GM12878 (cell line): ENCODE results near the gene GPC6. TPM values are rescaled to one million over a fixed set of nuclear protein-coding genes. Genes with fewer than 3 reads are reported as not detected.

Source experiments
- ATAC-seq: fragments of 200-7000 bp; cut with Tn5 transposase; 3 replicates; pipeline ENCODE4 v1.9.1; 2020; ENCODE audit warnings: mild to moderate bottlenecking, moderate library complexity
- BruUV-seq: library from RNA; stranded (reverse); fragments of 400-500 nt; replicated peaks from 2 replicates; lab custom pipeline; 2021; lab: Mats Ljungman, UMichigan
- CTCF ChIA-PET: fragments of 300-600 bp; sonication (Branson Sonifier 250); formaldehyde crosslinking; extraction: SDS; loops from one replicate; lab custom pipeline; 2021; ENCODE audit warnings: inconsistent platforms; lab: Yijun Ruan, JAX
- POLR2A ChIA-PET: fragments of 350-600 bp; formaldehyde crosslinking; extraction: SDS; loops from one replicate; lab custom pipeline; 2021; ENCODE audit warnings: inconsistent platforms; lab: Charles Lee
- RAD21 ChIA-PET: fragments of 300-600 bp; sonication (Branson Sonifier 250); formaldehyde crosslinking; loops from one replicate; lab custom pipeline; 2023; ENCODE audit warnings: antibody characterized with exemption; ENCODE audit not compliant: unreplicated experiment; lab: Charles Lee
- SMC1A ChIA-PET: fragments of 300-600 bp; sonication (Branson Sonifier 250); formaldehyde crosslinking; loops from one replicate; lab custom pipeline; 2023; ENCODE audit not compliant: unreplicated experiment, uncharacterized antibody; lab: Charles Lee
- DNase-seq: peaks from one replicate; pipeline ENCODE4 v3.0.0-alpha.2; 2011; ENCODE audit warnings: low read depth, low spot score
- FAIRE-seq: peaks from 3 replicates; lab custom pipeline; 2011; peaks lifted over from hg19 to GRCh38; lab: Jason Lieb, UNC
- H2AFZ ChIP-seq: 2 replicates; pipeline ENCODE4 v1.6.0; 2011; ENCODE audit warnings: low read depth, low read length, control low read depth; ENCODE audit not compliant: control insufficient read depth
- H3K27ac ChIP-seq: 2 replicates; pipeline ENCODE4 v1.5.1; 2011; ENCODE audit warnings: control low read depth; ENCODE audit not compliant: control insufficient read depth, insufficient read depth
- H3K27me3 ChIP-seq, 2 experiments: replicated peaks in 1 of 2; 2 replicates each; pipeline versions ENCODE4 v1.6.0 to v1.6.1; 2011; ENCODE audit warnings: low read length in 1 of 2; ENCODE audit not compliant: control insufficient read depth in 2 of 2, insufficient read depth in 2 of 2
- H3K36me3 ChIP-seq, 2 experiments: 2 replicates each; pipeline ENCODE4 v1.5.1; 2011; ENCODE audit warnings: low read length in 1 of 2; ENCODE audit not compliant: control insufficient read depth in 2 of 2, insufficient read depth in 2 of 2
- H3K4me1 ChIP-seq: 2 replicates; pipeline ENCODE4 v1.6.1; 2011; ENCODE audit warnings: mild to moderate bottlenecking, low read length, moderate library complexity, mixed read lengths; ENCODE audit not compliant: control insufficient read depth, insufficient read depth
- H3K4me2 ChIP-seq: 2 replicates; pipeline ENCODE4 v1.6.0; 2011; ENCODE audit warnings: control low read depth; ENCODE audit not compliant: control insufficient read depth, insufficient read depth
- H3K4me3 ChIP-seq: fragments of 200-600 bp; sonication (generic); 2 replicates; pipeline ENCODE4 v1.5.1; 2016
- H3K79me2 ChIP-seq: 2 replicates; pipeline ENCODE4 v1.6.0; 2011; ENCODE audit warnings: low read length; ENCODE audit not compliant: control insufficient read depth, insufficient read depth
- H3K9ac ChIP-seq: 2 replicates; pipeline ENCODE4 v1.8.0; 2011; ENCODE audit warnings: low read length, control low read depth, mixed read lengths; ENCODE audit not compliant: control insufficient read depth, insufficient read depth
- H3K9me3 ChIP-seq: replicated peaks from 3 replicates; pipeline ENCODE4 v1.5.1; 2011; ENCODE audit warnings: mild to moderate bottlenecking, low read length; ENCODE audit not compliant: control insufficient read depth, insufficient read depth
- H4K20me1 ChIP-seq: 2 replicates; pipeline ENCODE4 v1.6.0; 2011; ENCODE audit not compliant: control insufficient read depth, insufficient read depth
- ASH2L ChIP-seq: fragments of 300-600, 200-600 bp; sonication (generic); IDR thresholded peaks from 2 replicates; pipeline ENCODE4 v1.6.1; 2017; ENCODE audit warnings: low read depth, mild to moderate bottlenecking, borderline replicate concordance
- GATAD2B ChIP-seq: fragments of 450-650 bp; conservative IDR thresholded peaks from 2 replicates; pipeline ENCODE4 v1.6.1; 2017; ENCODE audit warnings: low read depth, mild to moderate bottlenecking, moderate library complexity
- HCFC1 ChIP-seq: fragments of 150-350 bp; IDR thresholded peaks from 2 replicates; pipeline ENCODE4 v1.6.1; 2014; ENCODE audit warnings: low read length
- MEF2A ChIP-seq: IDR thresholded peaks from 2 replicates; pipeline ENCODE4 v1.6.1; 2011; ENCODE audit warnings: low read depth, mild to moderate bottlenecking, low read length, moderate library complexity; ENCODE audit not compliant: insufficient read depth
- MTA2 ChIP-seq: fragments of 450-650 bp; IDR thresholded peaks from 2 replicates; pipeline ENCODE4 v1.6.1; 2016; ENCODE audit warnings: low read depth, mild to moderate bottlenecking, moderate library complexity
- PKNOX1 ChIP-seq: fragments of 450-650 bp; IDR thresholded peaks from 2 replicates; pipeline ENCODE4 v1.6.1; 2016; ENCODE audit warnings: mild to moderate bottlenecking
- POLR2AphosphoS2 ChIP-seq: IDR thresholded peaks from 2 replicates; pipeline ENCODE4 v1.6.1; 2011; ENCODE audit warnings: low read depth, mild to moderate bottlenecking, low read length, improper control_type of control experiment, moderate library complexity
- POLR2AphosphoS5 ChIP-seq: IDR thresholded peaks from 2 replicates; pipeline ENCODE4 v1.6.1; 2011; ENCODE audit warnings: mild to moderate bottlenecking, low read length, inconsistent platforms
- SIN3A ChIP-seq: IDR thresholded peaks from 2 replicates; pipeline ENCODE4 v1.6.1; 2012; ENCODE audit warnings: low read depth, low read length, improper control_type of control experiment
- SIX5 ChIP-seq: IDR thresholded peaks from 2 replicates; pipeline ENCODE4 v1.6.1; 2011; ENCODE audit warnings: mild to moderate bottlenecking, low read depth, low read length, moderate library complexity; ENCODE audit not compliant: severe bottlenecking
- SMAD1 ChIP-seq: fragments of 450-650 bp; IDR thresholded peaks from 2 replicates; pipeline ENCODE4 v1.6.1; 2018; ENCODE audit warnings: mild to moderate bottlenecking, low read depth; ENCODE audit not compliant: partially characterized antibody
- YY1 ChIP-seq: IDR thresholded peaks from 2 replicates; pipeline ENCODE4 v1.6.1; 2011; ENCODE audit warnings: low read depth, mild to moderate bottlenecking, low read length
- ZBED1 ChIP-seq: IDR thresholded peaks from 2 replicates; pipeline ENCODE4 v1.6.1; 2016; ENCODE audit warnings: borderline replicate concordance
- WGBS: methylation state at CpG from one replicate; pipeline ENCODE4 v1.1.6; 2016; ENCODE audit warnings: low lambda C conversion rate; ENCODE audit not compliant: insufficient replicate concordance, insufficient coverage; ENCODE audit errors: missing lambda C conversion rate; 5-methylcytosine and 5-hydroxymethylcytosine counted together
- in situ Hi-C: fragments of 300-500 bp; cut with MboI; formaldehyde crosslinking; loops from 9 replicates; pipeline ENCODE4 v1.14.3; 2018; ENCODE audit warnings: mixed read lengths
- intact Hi-C: fragments of 100-400 bp; cut with micrococcal nuclease; formaldehyde crosslinking; loops from one replicate; pipeline ENCODE4 v1.14.2; 2022; ENCODE audit not compliant: unreplicated experiment
- polyA plus RNA-seq, 11 experiments: library from polyadenylated mRNA; depleted of rRNA in 4 of 11; unstranded in 6 of 11; stranded (reverse) in 5 of 11; fragments of >200 nt; fragmentation: Nextera tagmentation in 4 of 11; fragmentation: Illumina TruSeq in 1 of 11; extraction: Ambion mirVana in 4 of 11; extraction: Trizol in 1 of 11; gene quantifications; 1 replicate in 1 of 11; 2 replicates in 10 of 11; pipeline versions ENCODE4 v1.2.1 to v1.2.3, GENCODE V29; 2011 to 2016; ENCODE audit warnings: inconsistent platforms in 2 of 11, missing spikeins in 2 of 11, low read depth in 1 of 11
- total RNA-seq, 4 experiments: library from RNA; depleted of rRNA in 3 of 4; stranded (reverse); fragments of >200 nt in 3 of 4; fragmentation: Illumina TruSeq in 1 of 4; extraction: Trizol in 1 of 4; gene quantifications; 2 replicates each; pipeline versions ENCODE4 v1.2.1 to v1.2.3, GENCODE V29; 2013 to 2021
- TF ChIP-seq, protein P1 (sequence below): IDR thresholded peaks from 2 replicates; pipeline ENCODE4 v1.6.1; 2012; ENCODE audit warnings: mild to moderate bottlenecking, low read depth, low read length

Gene GPC6
- total and polyA plus RNA-seq, 10 of the 15 experiments (the other 5 are each of a cell fraction or from before 2014, with no cell fraction given), result 0.03 to 0.04 (median 0.03) TPM; not detected in 7

DNA sequence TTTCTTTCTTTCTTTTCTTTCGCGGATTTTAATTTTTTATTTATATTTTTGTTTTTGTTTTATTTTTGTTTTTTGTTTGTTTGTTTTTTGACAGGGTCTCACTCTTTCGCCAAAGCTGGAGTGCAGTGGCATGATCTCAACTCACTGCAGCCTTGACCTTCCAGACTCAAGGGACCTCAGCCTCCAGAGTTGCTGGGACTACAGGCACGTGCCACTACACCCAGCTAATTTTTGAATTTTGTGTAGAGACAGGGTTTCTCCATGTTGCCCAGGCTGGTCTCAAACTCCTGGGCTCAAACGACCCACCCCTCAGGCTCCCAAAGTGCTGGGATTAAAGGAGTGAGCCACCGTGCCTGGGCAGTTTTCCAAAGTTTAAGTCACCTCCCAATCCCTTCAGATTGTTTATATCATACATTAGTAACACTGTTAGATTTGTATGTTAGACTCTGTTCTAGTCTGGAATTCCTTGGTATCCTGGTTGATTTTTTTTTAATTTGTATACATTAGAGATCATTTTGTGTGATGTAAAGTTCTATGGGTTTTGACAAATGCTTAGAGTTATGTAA, 655.6 kb downstream of the GPC6 start:
- Histone ChIP-seq H3K36me3 (no peaks in the 10 kb centered on the region), H3K4me3 (no peak overlapping the region), H3K27ac (no peak overlapping the region), H3K9me3 (no peaks in the 10 kb centered on the region), H3K4me1 (no peaks in the 10 kb centered on the region), H3K27me3 (no peaks in the 10 kb centered on the region), H3K4me2 (no peak overlapping the region), H3K9ac (no peak overlapping the region), H2AFZ (no peak overlapping the region), H3K79me2 (no peaks in the 10 kb centered on the region), H4K20me1 (no peaks in the 10 kb centered on the region)
- ChIA-PET CTCF (no interaction called here), SMC1A (no interaction called here), POLR2A (no interaction called here), RAD21 (no interaction called here)
- WGBS, result 47% methylated on average over 6 of the region's 6 CpGs
- TF ChIP-seq HCFC1 (no peak), POLR2AphosphoS2 (no peak)
- ATAC-seq (no peak), FAIRE-seq (no peak), DNase-seq (no peak)
- intact Hi-C loops, result no loop called here
- BruUV-seq, result no TSS peak
- in situ Hi-C loops, result no loop called here

- BruUV-seq, result no TSS peak
- intact Hi-C loops (no loop called here), in situ Hi-C loops (no loop called here)
- ChIA-PET CTCF (interaction anchor here (0.6 kb wide), 1 partner anchor 109 kb away, joined by 3 read pairs; no protein-coding TSS in a partner anchor), SMC1A (no interaction called here), POLR2A (no interaction called here), RAD21 (no interaction called here)
- H2AFZ ChIP-seq, result no peak overlapping the region
- DNase-seq, result no peak
- H4K20me1 ChIP-seq, result no peaks in the 10 kb centered on the region
- H3K4me1 ChIP-seq, result no peaks in the 10 kb centered on the region
- WGBS, result 0% methylated on average over 1 of the region's 1 CpG
- H3K36me3 ChIP-seq, result no peaks in the 10 kb centered on the region
- FAIRE-seq, result no peak
- H3K9ac ChIP-seq, result no peak overlapping the region
- H3K4me3 ChIP-seq, result no peak overlapping the region
- ATAC-seq, result no peak
- no peak overlapping the region for H3K27ac ChIP-seq
- no peak overlapping the region for H3K4me2 ChIP-seq
- H3K9me3 ChIP-seq, result no peaks in the 10 kb centered on the region
- no peaks in the 10 kb centered on the region for H3K79me2 ChIP-seq
- H3K27me3 ChIP-seq, result no peaks in the 10 kb centered on the region
- TF ChIP-seq ZBED1 (no peak), GATAD2B (no peak), MEF2A (no peak), PKNOX1 (no peak), POLR2AphosphoS5 (no peak), SIN3A (no peak), ASH2L (no peak), YY1 (no peak), MTA2 (no peak), SMAD1 (no peak), SIX5 (no peak)
- TF ChIP-seq, protein P1, sequence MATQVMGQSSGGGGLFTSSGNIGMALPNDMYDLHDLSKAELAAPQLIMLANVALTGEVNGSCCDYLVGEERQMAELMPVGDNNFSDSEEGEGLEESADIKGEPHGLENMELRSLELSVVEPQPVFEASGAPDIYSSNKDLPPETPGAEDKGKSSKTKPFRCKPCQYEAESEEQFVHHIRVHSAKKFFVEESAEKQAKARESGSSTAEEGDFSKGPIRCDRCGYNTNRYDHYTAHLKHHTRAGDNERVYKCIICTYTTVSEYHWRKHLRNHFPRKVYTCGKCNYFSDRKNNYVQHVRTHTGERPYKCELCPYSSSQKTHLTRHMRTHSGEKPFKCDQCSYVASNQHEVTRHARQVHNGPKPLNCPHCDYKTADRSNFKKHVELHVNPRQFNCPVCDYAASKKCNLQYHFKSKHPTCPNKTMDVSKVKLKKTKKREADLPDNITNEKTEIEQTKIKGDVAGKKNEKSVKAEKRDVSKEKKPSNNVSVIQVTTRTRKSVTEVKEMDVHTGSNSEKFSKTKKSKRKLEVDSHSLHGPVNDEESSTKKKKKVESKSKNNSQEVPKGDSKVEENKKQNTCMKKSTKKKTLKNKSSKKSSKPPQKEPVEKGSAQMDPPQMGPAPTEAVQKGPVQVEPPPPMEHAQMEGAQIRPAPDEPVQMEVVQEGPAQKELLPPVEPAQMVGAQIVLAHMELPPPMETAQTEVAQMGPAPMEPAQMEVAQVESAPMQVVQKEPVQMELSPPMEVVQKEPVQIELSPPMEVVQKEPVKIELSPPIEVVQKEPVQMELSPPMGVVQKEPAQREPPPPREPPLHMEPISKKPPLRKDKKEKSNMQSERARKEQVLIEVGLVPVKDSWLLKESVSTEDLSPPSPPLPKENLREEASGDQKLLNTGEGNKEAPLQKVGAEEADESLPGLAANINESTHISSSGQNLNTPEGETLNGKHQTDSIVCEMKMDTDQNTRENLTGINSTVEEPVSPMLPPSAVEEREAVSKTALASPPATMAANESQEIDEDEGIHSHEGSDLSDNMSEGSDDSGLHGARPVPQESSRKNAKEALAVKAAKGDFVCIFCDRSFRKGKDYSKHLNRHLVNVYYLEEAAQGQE, result no peak
Measured at GRCh38 chr13:93889430-93889951, 662.9 kb downstream of the GPC6 start.
